Endodermal cell (in vitro differentiated cells): ENCODE data around the gene TEX14. TPM values are rescaled to one million over a fixed set of nuclear protein-coding genes. Genes with fewer than 3 reads are reported as not detected.

Experiments
- DNase-seq: peaks from one replicate; pipeline ENCODE4 v3.0.0-alpha.2; 2017
- H3K27ac ChIP-seq: 2 replicates; pipeline ENCODE4 v1.5.1; 2013; ENCODE audit warnings: mild to moderate bottlenecking, low read depth, low read length, moderate library complexity
- H3K27me3 ChIP-seq: 2 replicates; pipeline ENCODE4 v1.6.1; 2013; ENCODE audit warnings: mild to moderate bottlenecking, low read length, moderate library complexity; ENCODE audit not compliant: insufficient read depth, control insufficient read depth, poor library complexity, severe bottlenecking
- H3K36me3 ChIP-seq: 2 replicates; pipeline ENCODE4 v1.7.0; 2013; ENCODE audit warnings: mild to moderate bottlenecking, low read length, moderate library complexity; ENCODE audit not compliant: control insufficient read depth, insufficient read depth
- H3K4me1 ChIP-seq: one replicate; pipeline ENCODE4 v1.7.0; 2013; ENCODE audit warnings: low read length; ENCODE audit not compliant: control insufficient read depth, insufficient read depth
- H3K4me3 ChIP-seq: 2 replicates; pipeline ENCODE4 v1.5.1; 2013; ENCODE audit warnings: mild to moderate bottlenecking, low read length, moderate library complexity
- H3K9ac ChIP-seq: 2 replicates; pipeline ENCODE4 v1.6.1; 2013; ENCODE audit warnings: mild to moderate bottlenecking, low read length, moderate library complexity; ENCODE audit not compliant: poor library complexity, severe bottlenecking; ENCODE audit errors: extremely low read depth
- H3K9me3 ChIP-seq: 2 replicates; pipeline ENCODE4 v1.6.1; 2013; ENCODE audit warnings: mild to moderate bottlenecking, low read length, moderate library complexity; ENCODE audit not compliant: control insufficient read depth
- H3K27ac Mint-ChIP-seq: 2 replicates; pipeline ENCODE4 v1.8.0; 2020; ENCODE audit warnings: mixed read lengths
- H3K27me3 Mint-ChIP-seq: 2 replicates; pipeline ENCODE4 v1.8.0; 2021; ENCODE audit warnings: mild to moderate bottlenecking, mixed read lengths; ENCODE audit not compliant: insufficient read depth
- H3K36me3 Mint-ChIP-seq: 2 replicates; pipeline ENCODE4 v1.8.0; 2020; ENCODE audit warnings: low read depth, mixed read lengths
- H3K4me1 Mint-ChIP-seq: 2 replicates; pipeline ENCODE4 v1.8.0; 2020; ENCODE audit warnings: mixed read lengths
- H3K4me3 Mint-ChIP-seq: 2 replicates; pipeline ENCODE4 v1.8.0; 2020; ENCODE audit warnings: mild to moderate bottlenecking, moderate library complexity, mixed read lengths
- H3K9me3 Mint-ChIP-seq: 2 replicates; pipeline ENCODE4 v1.8.0; 2020; ENCODE audit warnings: mild to moderate bottlenecking, mixed read lengths
- WGBS, 2 experiments: methylation state at CpG; one replicate each; pipeline versions ENCODE4 v1.1.5 to v1.1.7; 2013; ENCODE audit warnings: missing lambda C conversion rate in 2 of 2, mixed read lengths in 1 of 2; ENCODE audit not compliant: insufficient coverage in 1 of 2, insufficient read length in 1 of 2; 5-methylcytosine and 5-hydroxymethylcytosine counted together
- total RNA-seq, 2 donors: library from RNA; stranded (reverse); fragmentation: NEBNext Ultra II Directional in 1 of 2; extraction: Animal tissue kit (Norgen Biotek cat#: 25700) in 1 of 2; gene quantifications; 2 replicates in 1 of 2; 3 replicates in 1 of 2; pipeline ENCODE4 v1.2.1, GENCODE V29; 2021
- TF ChIP-seq, protein P1 (sequence below): fragments of 200-600 bp; sonication (generic); conservative IDR thresholded peaks from 2 replicates; pipeline ENCODE4 v1.5.0; 2021; ENCODE audit warnings: antibody characterized with exemption, mild to moderate bottlenecking

Gene TEX14
- total RNA-seq, 2 donors from 2014 or later = 0.09 to 0.18 TPM

DNA sequence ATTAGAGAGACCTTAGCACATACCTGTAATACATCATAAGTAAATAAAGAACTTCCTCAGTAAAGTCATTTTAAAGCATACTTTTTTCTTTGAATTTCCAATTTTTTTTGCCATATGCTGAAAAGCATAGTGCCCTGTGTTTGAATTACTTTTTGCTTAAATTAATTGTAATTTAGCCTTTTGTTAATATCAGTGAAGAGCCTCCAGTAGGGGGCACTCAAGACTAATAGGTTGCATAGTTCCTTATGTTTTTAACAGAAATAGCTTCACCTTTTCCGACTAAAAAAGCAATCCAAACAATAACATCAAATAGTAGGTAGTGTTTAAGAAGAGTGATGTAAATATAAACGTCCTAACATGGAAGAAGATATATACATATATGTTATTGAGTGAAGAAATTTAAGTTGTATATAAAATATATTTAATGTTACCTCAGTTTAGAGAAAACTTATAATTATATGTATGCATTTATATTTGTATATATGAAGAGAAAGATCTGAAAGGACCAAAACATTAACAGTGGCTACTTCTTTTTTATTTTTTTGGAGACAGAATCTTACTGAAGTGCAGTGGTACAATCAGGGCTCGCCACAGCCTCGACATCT lies 19.2 kb upstream of the TEX14 start:
- peaks cover 12% of the 10 kb centered on the region for H3K36me3 Mint-ChIP-seq
- no peaks in the 10 kb centered on the region for H3K9me3 Mint-ChIP-seq
- H3K4me1 ChIP-seq = no peaks in the 10 kb centered on the region
- H3K27ac ChIP-seq = no peak overlapping the region
- DNase-seq = peak; percentile 77
- H3K27me3 Mint-ChIP-seq = no peaks in the 10 kb centered on the region
- H3K36me3 ChIP-seq = no peaks in the 10 kb centered on the region
- 91 to 94% methylated on average over 2 of the region's 4 CpGs for WGBS, 2 experiments
- no peak overlapping the region for H3K4me3 ChIP-seq
- H3K27me3 ChIP-seq = no peaks in the 10 kb centered on the region
- H3K4me3 Mint-ChIP-seq = no peak overlapping the region
- peaks cover 10% of the 10 kb centered on the region for H3K4me1 Mint-ChIP-seq
- H3K9ac ChIP-seq = peak overlapping the region; percentile 27
- TF ChIP-seq, protein P1, sequence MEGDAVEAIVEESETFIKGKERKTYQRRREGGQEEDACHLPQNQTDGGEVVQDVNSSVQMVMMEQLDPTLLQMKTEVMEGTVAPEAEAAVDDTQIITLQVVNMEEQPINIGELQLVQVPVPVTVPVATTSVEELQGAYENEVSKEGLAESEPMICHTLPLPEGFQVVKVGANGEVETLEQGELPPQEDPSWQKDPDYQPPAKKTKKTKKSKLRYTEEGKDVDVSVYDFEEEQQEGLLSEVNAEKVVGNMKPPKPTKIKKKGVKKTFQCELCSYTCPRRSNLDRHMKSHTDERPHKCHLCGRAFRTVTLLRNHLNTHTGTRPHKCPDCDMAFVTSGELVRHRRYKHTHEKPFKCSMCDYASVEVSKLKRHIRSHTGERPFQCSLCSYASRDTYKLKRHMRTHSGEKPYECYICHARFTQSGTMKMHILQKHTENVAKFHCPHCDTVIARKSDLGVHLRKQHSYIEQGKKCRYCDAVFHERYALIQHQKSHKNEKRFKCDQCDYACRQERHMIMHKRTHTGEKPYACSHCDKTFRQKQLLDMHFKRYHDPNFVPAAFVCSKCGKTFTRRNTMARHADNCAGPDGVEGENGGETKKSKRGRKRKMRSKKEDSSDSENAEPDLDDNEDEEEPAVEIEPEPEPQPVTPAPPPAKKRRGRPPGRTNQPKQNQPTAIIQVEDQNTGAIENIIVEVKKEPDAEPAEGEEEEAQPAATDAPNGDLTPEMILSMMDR = peak; percentile 98
- H3K9me3 ChIP-seq = no peaks in the 10 kb centered on the region
- peak overlapping the region; percentile 89 for H3K27ac Mint-ChIP-seq

DNA sequence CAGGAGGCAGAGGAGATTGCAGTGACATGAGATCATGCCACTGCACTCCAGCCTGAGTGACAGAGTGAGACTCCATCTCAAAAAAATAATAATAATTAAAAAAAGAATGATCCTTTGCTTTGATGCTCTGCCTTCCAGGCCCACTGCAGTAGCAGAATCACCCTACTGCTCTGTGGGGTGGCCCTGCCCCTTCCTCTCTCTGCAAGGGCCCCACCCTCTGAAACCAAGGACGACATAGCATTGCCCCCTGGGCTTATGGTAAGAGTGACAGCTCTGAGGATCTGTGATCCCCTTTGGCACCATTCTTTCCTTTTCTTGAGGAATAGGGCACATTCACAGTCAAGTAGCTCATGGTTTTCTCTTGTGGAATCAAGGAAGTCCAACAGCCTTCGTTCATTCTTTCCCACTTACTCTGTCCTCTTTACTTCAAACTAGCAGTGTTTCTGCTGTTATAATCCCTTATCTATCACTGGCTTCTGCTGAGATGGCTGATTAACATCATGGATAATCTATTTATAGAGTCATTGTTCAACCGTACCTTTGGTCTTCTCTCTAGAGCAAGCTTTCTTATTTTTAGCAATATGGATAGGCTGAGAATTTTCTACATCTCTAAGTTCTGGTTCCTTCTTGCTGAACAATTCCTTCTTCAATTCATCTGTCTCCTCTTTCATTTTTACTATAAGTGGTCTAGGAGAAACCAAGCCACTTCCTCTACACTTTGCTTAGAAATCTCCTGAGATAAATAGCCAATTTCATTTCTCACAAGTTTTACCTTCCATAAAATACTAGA lies 14.7 kb upstream of the TEX14 start:
- Histone ChIP-seq H3K27ac (no peak overlapping the region), H3K27me3 (no peaks in the 10 kb centered on the region), H3K4me1 (no peaks in the 10 kb centered on the region), H3K9ac (no peak overlapping the region), H3K9me3 (no peaks in the 10 kb centered on the region), H3K36me3 (no peaks in the 10 kb centered on the region), H3K4me3 (no peak overlapping the region)
- peak; percentile 29 for DNase-seq
- H3K4me3 Mint-ChIP-seq = no peak overlapping the region
- peaks cover 10% of the 10 kb centered on the region for H3K4me1 Mint-ChIP-seq
- WGBS, 2 experiments = 86 to 94% methylated on average over 1 to 3 of the region's 3 CpGs
- H3K9me3 Mint-ChIP-seq = no peaks in the 10 kb centered on the region
- no peaks in the 10 kb centered on the region for H3K27me3 Mint-ChIP-seq
- TF ChIP-seq, protein P1 = no peak
- no peak overlapping the region for H3K27ac Mint-ChIP-seq
- peaks cover 14% of the 10 kb centered on the region for H3K36me3 Mint-ChIP-seq

DNA sequence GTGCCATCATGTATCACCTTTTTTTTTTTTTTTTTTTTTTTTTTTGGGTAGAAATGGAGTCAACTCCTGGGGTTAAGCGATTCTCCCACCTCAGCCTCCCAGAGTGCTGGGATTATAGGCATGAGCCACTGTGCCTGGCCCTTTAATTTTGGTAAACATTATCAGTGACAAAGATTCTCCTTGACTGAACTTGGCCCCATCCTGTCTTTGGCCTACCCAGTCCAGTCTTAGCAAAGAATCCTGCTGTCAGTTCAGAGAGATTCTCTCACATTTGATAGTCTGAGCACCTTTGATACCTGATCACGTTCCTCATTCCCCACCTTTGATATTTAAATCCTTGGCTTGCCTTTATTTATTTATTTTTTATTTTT lies 12.1 kb upstream of the TEX14 start:
- peaks cover 5% of the 10 kb centered on the region for H3K9me3 Mint-ChIP-seq
- 100% methylated on average over 2 of the region's 2 CpGs; no CpG with 5 or more reads in 1 of the 2 experiments for WGBS, 2 experiments
- Histone ChIP-seq H3K4me3 (no peak overlapping the region), H3K27me3 (no peaks in the 10 kb centered on the region), H3K27ac (no peak overlapping the region), H3K9ac (no peak overlapping the region), H3K4me1 (no peaks in the 10 kb centered on the region), H3K9me3 (peaks cover 9% of the 10 kb centered on the region), H3K36me3 (no peaks in the 10 kb centered on the region)
- no peak overlapping the region for H3K4me3 Mint-ChIP-seq
- H3K36me3 Mint-ChIP-seq = peaks cover 22% of the 10 kb centered on the region
- H3K27me3 Mint-ChIP-seq = no peaks in the 10 kb centered on the region
- peak; percentile 18 for DNase-seq
- H3K4me1 Mint-ChIP-seq = peaks cover 4% of the 10 kb centered on the region
- TF ChIP-seq, protein P1 = no peak
- no peak overlapping the region for H3K27ac Mint-ChIP-seq
